ENCODE results near the gene HNRNPC. TPM values are rescaled to one million over a fixed set of nuclear protein-coding genes. Genes with fewer than 3 reads are reported as not detected.

HNRNPC gene
- total RNA-seq, 1 experiment from 2014 or later: 1,062 TPM

- no peak overlapping the region for H3K23ac ChIP-seq (ENCODE audit: insufficient read length, low read depth, low read length)
- no peak for DNase-seq
- peaks cover 25 to 44% of the 10 kb centered on the region in 2 experiments for H3K4me1 Mint-ChIP-seq
- no peaks in the 10 kb centered on the region for H4K20me1 ChIP-seq (ENCODE audit: control insufficient read depth, insufficient read depth, insufficient read length)
- no peak overlapping the region for H3K56ac ChIP-seq (ENCODE audit: insufficient read length, low read depth, low read length)
- H2BK5ac ChIP-seq (ENCODE audit: insufficient read length, low read length): no peak overlapping the region
- no peak overlapping the region for H2AFZ ChIP-seq (ENCODE audit: low read length)
- H3K23me2 ChIP-seq (ENCODE audit: insufficient read length, low read depth, low read length, poor library complexity, severe bottlenecking): no peaks in the 10 kb centered on the region
- no peak overlapping the region for H4K5ac ChIP-seq (ENCODE audit: insufficient read length, low read depth, low read length)
- H3K27me3 Mint-ChIP-seq (ENCODE audit: low read depth): no peaks in the 10 kb centered on the region; the same call in 1 of the 2 replicates
- H3K18ac ChIP-seq (ENCODE audit: insufficient read length, low read depth, low read length): no peak overlapping the region
- peaks cover 56 to 88% (median 86%) of the 10 kb centered on the region in 3 experiments for H3K36me3 Mint-ChIP-seq (ENCODE audit: insufficient read depth in 1 of 3, low read depth in 3 of 3)
- H2AK5ac ChIP-seq (ENCODE audit: insufficient read length, low read length): no peak overlapping the region
- no peak overlapping the region for H4K8ac ChIP-seq (replicated peaks; ENCODE audit: insufficient read length, low read depth, low read length)
- no peak overlapping the region for H3K9ac ChIP-seq (ENCODE audit: extremely low read depth, insufficient read length, low read length)
- H3K4me2 ChIP-seq (ENCODE audit: insufficient read depth, insufficient read length, low read length): no peak overlapping the region
- no peaks in the 10 kb centered on the region for H3K4me1 ChIP-seq (ENCODE audit: insufficient read depth, low read length)
- H3K79me1 ChIP-seq (ENCODE audit: insufficient read depth, low read depth, low read length, poor library complexity, severe bottlenecking): peaks cover 3% of the 10 kb centered on the region
- no CpG with 5 or more reads among the region's 5 CpGs for WGBS (ENCODE audit: extremely low coverage, insufficient read length, low lambda C conversion rate)
- H3K27ac ChIP-seq (ENCODE audit: insufficient read length, low read depth, low read length): no peak overlapping the region
- H3K9me3 Mint-ChIP-seq: no peaks in the 10 kb centered on the region
- TF ChIP-seq CTCF (conservative IDR thresholded peaks at IDR 0.05): no peak
- H3K27me3 ChIP-seq (ENCODE audit: insufficient read depth, low read length): no peaks in the 10 kb centered on the region
- no peak overlapping the region for H2BK15ac ChIP-seq (ENCODE audit: low read depth, low read length)
- no peaks in the 10 kb centered on the region for H3K9me3 ChIP-seq (ENCODE audit: control insufficient read depth, low read depth, low read length)
- peak overlapping the region in 1 of 3 experiments; percentile 83; a peak in 2 of 7 replicates for H3K27ac Mint-ChIP-seq
- no peak overlapping the region for H2BK120ac ChIP-seq (ENCODE audit: low read depth, low read length, poor library complexity, severe bottlenecking)
- H4K91ac ChIP-seq (ENCODE audit: insufficient read length, low read depth, low read length): no peak overlapping the region
- H2BK20ac ChIP-seq (ENCODE audit: low read depth, low read length, poor library complexity, severe bottlenecking): no peak overlapping the region
- no peak overlapping the region for H3K4me3 Mint-ChIP-seq
- no peak overlapping the region for H3K4ac ChIP-seq (ENCODE audit: low read depth, low read length)
- no peak overlapping the region for H3K14ac ChIP-seq (ENCODE audit: insufficient read depth, low read length)
- H3T11ph ChIP-seq (ENCODE audit: low read length): no peak overlapping the region
- no peak overlapping the region for H2BK12ac ChIP-seq (ENCODE audit: insufficient read length, low read depth, low read length)
- H3K79me2 ChIP-seq (ENCODE audit: insufficient read depth, low read length): peaks cover 64% of the 10 kb centered on the region; the same call in 1 of the 2 replicates
Observed at GRCh38 chr14:21234112-21234511, 35.1 kb downstream of the HNRNPC start.

All from H9 (cell line).